GM13977 (cell line): ENCODE results near the gene SLC25A11.

ENCODE experiments used
- DNase-seq: peaks from one replicate; pipeline ENCODE4 v3.0.0; 2012; ENCODE audit warnings: low spot score
- CTCF ChIP-seq: IDR thresholded peaks from 2 replicates; pipeline ENCODE4 v1.5.1; 2012; ENCODE audit warnings: mild to moderate bottlenecking, control low read depth; ENCODE audit not compliant: insufficient read depth; ENCODE audit errors: extremely low read depth, missing control alignments
- in situ Hi-C: fragments of 300-500 bp; cut with MboI; formaldehyde crosslinking; loops from one replicate; pipeline ENCODE4 v1.12.0; 2022; ENCODE audit warnings: low sequenced_read_pairs, low pct_unique_long_range_greater_than_20kb, mixed read lengths, inconsistent platforms; ENCODE audit not compliant: unreplicated experiment

SLC25A11 gene

GRCh38 chr17:4939796-4940554 is at the start of gene SLC25A11, which contains the start of gene RNF167:
TSS of gene SLC25A11 (minus strand) at chr17:4940046. CDS start at chr17:4939910, 136 bp downstream.
TSS of gene RNF167 (plus strand) at chr17:4940268. CDS start at chr17:4940910, 642 bp downstream.
- in situ Hi-C loops: no loop called here
- no peak for TF ChIP-seq CTCF
- DNase-seq: peak; percentile 99

- TF ChIP-seq CTCF: no peak
- in situ Hi-C loops: no loop called here
- DNase-seq: no peak
Measured at GRCh38 chr17:4987767-4988567, 48.1 kb upstream of the SLC25A11 start.

GRCh38 chr17:4986951-4987766 is 47.3 kb upstream of the SLC25A11 start, which contains the start of gene CAMTA2:
TSS of gene CAMTA2 (minus strand) at chr17:4987675. CDS start at chr17:4986222, 1,453 bp downstream.
- in situ Hi-C loops: no loop called here
- peak; percentile 89 for DNase-seq
- TF ChIP-seq CTCF: peak; percentile 69

- DNase-seq: no peak
- no peak for TF ChIP-seq CTCF
- in situ Hi-C loops: no loop called here
Measured at GRCh38 chr17:4986403-4986802, 46.6 kb upstream of the SLC25A11 start.

- no peak for TF ChIP-seq CTCF
- in situ Hi-C loops: no loop called here
- no peak for DNase-seq
Measured at GRCh38 chr17:4982305-4982704, 42.5 kb upstream of the SLC25A11 start.

GRCh38 chr17:4980644-4981216 is 40.9 kb upstream of the SLC25A11 start:
- in situ Hi-C loops: no loop called here
- peak; percentile 61 for TF ChIP-seq CTCF
- peak; percentile 66 for DNase-seq
